ENCODE data around the gene FAF1.

DNA sequence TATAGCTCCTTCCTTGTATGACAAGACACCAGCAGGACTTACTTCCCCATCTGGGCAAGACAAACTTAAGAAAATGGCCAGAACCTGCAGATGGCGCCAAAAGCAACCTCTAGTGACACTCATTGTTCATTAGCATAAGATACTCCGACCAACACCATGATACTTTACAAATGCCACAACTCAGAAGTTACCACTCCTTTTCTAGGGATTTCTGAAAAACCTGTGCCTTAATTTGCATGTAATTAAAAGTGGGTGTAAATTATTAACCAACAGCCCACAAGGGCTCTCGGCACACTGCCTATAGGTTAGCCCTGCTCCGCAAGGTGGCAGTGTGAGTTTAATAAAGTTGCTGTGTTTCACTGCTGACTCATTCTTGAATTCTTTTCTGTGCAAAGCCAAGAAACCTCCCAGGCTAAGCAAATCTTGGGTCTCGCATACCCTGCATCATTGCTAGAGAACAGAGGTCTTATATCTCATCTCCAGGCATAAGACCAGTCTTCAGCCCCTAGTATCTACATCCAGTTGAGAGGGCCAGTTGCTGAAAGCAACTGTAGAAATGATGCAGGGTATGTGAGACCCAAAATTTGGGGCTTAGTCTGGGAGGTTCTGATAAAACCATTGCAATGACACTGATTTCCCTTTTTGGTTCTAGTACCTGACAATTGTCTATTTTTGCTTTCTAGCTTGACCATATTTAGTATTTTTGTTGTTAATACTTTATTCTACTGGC, 86.4 kb downstream of the FAF1 start:
- TF ChIP-seq, protein P1, sequence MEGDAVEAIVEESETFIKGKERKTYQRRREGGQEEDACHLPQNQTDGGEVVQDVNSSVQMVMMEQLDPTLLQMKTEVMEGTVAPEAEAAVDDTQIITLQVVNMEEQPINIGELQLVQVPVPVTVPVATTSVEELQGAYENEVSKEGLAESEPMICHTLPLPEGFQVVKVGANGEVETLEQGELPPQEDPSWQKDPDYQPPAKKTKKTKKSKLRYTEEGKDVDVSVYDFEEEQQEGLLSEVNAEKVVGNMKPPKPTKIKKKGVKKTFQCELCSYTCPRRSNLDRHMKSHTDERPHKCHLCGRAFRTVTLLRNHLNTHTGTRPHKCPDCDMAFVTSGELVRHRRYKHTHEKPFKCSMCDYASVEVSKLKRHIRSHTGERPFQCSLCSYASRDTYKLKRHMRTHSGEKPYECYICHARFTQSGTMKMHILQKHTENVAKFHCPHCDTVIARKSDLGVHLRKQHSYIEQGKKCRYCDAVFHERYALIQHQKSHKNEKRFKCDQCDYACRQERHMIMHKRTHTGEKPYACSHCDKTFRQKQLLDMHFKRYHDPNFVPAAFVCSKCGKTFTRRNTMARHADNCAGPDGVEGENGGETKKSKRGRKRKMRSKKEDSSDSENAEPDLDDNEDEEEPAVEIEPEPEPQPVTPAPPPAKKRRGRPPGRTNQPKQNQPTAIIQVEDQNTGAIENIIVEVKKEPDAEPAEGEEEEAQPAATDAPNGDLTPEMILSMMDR (IDR thresholded peaks at IDR 0.05), result peak; percentile 20 to 69 (median 62)
- TF ChIP-seq POLR2A (IDR thresholded peaks at IDR 0.05), result no peak
